HCT116 (cell line): ENCODE measurements around the gene ADAMTS15.

ENCODE experiments used
- CTCF ChIP-seq, 3 experiments: fragments of 200-600 bp in 1 of 3; sonication (generic) in 1 of 3; IDR thresholded peaks in 2 of 3; conservative IDR thresholded peaks in 1 of 3; 2 replicates each; pipeline ENCODE4 v1.5.1; 2012 to 2017; ENCODE audit warnings: low read depth in 2 of 3, low read length in 2 of 3, antibody characterized with exemption in 1 of 3, borderline replicate concordance in 1 of 3, control low read depth in 1 of 3, mild to moderate bottlenecking in 1 of 3, mixed read lengths in 1 of 3, mixed run types in 1 of 3, moderate library complexity in 1 of 3; ENCODE audit not compliant: insufficient read depth in 1 of 3
- EGR1 ChIP-seq: IDR thresholded peaks from 2 replicates; pipeline ENCODE4 v1.6.1; 2012; ENCODE audit warnings: low read depth
- ELF1 ChIP-seq: IDR thresholded peaks from 2 replicates; pipeline ENCODE4 v1.6.1; 2012; ENCODE audit warnings: low read depth, borderline replicate concordance
- EZH2 ChIP-seq: fragments of 200-600 bp; sonication (generic); IDR thresholded peaks from 2 replicates; pipeline ENCODE4 v1.6.1; 2017; ENCODE audit warnings: antibody characterized with exemption, mixed run types
- FOSL1 ChIP-seq: IDR thresholded peaks from 2 replicates; pipeline ENCODE4 v1.6.1; 2012; ENCODE audit warnings: low read depth
- POLR2A ChIP-seq: IDR thresholded peaks from 2 replicates; pipeline ENCODE4 v1.7.0; 2011; ENCODE audit warnings: borderline replicate concordance; ENCODE audit not compliant: insufficient read depth, insufficient read length; ENCODE audit errors: extremely low read depth
- POLR2AphosphoS5 ChIP-seq: IDR thresholded peaks from 2 replicates; pipeline ENCODE4 v1.6.1; 2011; ENCODE audit warnings: mild to moderate bottlenecking, low read depth, low read length, moderate library complexity
- SIN3A ChIP-seq: IDR thresholded peaks from 2 replicates; pipeline ENCODE4 v1.6.1; 2012; ENCODE audit warnings: low read depth
- SP1 ChIP-seq: IDR thresholded peaks from 2 replicates; pipeline ENCODE4 v1.6.1; 2012; ENCODE audit warnings: low read depth
- YY1 ChIP-seq: IDR thresholded peaks from 2 replicates; pipeline ENCODE4 v1.6.1; 2011; ENCODE audit warnings: low read length, low read depth, moderate library complexity, mild to moderate bottlenecking; ENCODE audit not compliant: insufficient replicate concordance; ENCODE audit errors: extremely low read depth
- ZFX ChIP-seq: fragments of 450-650 bp; IDR thresholded peaks from 2 replicates; pipeline ENCODE4 v1.6.1; 2017

- TF ChIP-seq CTCF (IDR thresholded peaks at IDR 0.05 in 2 of 3, conservative IDR thresholded peaks at IDR 0.05 in 1 of 3; ENCODE audit: borderline replicate concordance in 1 of 3, insufficient read depth in 1 of 3, low read depth in 2 of 3, low read length in 2 of 3) (no peak; a peak in 1 of 6 replicates), ELF1 (no peak), EGR1 (no peak), POLR2A (no peak), FOSL1 (no peak), SP1 (no peak), EZH2 (no peak), POLR2AphosphoS5 (no peak), YY1 (no peak), SIN3A (no peak), ZFX (no peak)
Observed at GRCh38 chr11:130433357-130433756, 15.1 kb upstream of the ADAMTS15 start.
